ENCODE measurements around the gene ADAMTS17.

GRCh38 chr15:100373120-100373896, 31.5 kb upstream of the ADAMTS17 start:
- TF ChIP-seq CTCF (IDR thresholded peaks at IDR 0.05 in 4 of 5, conservative IDR thresholded peaks at IDR 0.05 in 1 of 5) (no peak), POLR2A (IDR thresholded peaks at IDR 0.05) (no peak)
